Cerebellar cortex (tissue), 1 donor: Measurements from ENCODE around the gene MXI1.
A peak's percentile ranks its signal among the peaks of the same experiment; 100 is the strongest.
"Not testable (repeated sequence)": the region's sequence is repeated elsewhere in the genome, so short reads cannot be mapped to it uniquely, and the experiment has no call there.

Source experiments
- DNase-seq: peaks from one replicate; pipeline ENCODE4 v3.0.0-alpha.2; 2015; ENCODE audit warnings: low spot score

MXI1 gene

DNA sequence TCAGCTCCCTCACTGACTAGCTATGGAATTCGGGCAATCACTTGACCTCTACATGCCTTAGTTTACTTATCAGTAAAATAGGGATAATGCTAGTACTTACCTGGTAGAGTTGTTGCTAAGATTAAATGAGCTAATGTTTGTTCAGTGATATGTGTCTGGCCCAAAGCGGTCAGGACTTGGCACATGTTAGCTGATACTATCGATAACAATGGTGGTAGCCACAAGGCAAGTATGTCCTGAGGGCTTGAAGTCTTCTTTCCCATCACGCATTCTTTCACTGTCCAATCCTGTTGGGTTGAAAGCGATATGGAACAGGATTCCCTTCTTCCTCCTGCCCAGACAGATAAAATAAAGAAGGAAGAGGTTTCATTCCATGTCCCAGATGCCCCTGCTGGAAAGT, 25.5 kb upstream of the MXI1 start:
- DNase-seq = no peak

DNA sequence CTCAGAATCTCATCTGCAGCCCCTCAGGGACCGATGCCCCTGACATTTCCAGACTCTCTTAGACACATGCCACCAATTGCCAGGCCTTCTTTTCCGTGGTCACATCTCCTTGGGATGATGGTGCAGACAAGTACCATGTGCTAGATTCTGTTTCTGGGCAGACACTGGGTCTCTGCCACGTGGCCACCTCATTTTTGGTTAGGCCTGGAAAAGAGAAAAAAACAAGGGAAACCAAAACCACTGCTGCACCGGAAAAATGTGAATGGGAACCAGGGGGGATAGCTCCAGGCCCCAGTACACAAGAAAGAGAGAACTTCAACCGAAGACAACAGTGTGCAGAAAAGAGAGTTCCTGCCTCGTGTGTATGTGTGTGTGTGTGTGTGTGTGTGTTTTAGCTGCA, 23.0 kb upstream of the MXI1 start:
- no peak for DNase-seq

DNA sequence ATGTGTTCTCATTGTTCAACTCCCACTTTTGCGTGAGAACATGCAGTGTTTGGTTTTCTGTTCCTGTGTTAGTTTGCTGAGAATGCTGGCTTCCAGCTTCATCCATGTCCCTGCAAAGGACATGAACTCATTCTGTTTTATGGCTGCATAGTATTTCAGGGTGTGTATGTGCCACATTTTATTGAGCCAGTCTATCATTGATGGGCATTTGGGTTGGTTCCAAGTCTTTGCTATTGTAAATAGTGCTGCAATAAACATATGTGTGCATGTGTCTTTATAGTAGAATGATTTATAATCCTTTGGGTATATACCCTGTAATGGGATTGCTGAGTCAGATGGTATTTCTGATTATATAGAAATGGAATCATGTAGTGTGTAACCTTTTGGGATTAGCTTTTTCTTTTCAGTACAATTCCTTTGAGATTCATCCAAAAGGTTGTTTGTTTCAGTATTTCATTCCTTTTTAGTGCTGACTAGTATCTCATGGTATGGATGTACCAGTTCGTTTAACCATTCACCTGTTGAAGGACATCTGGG, 21.7 kb upstream of the MXI1 start:
- DNase-seq = not testable (repeated sequence)

DNA sequence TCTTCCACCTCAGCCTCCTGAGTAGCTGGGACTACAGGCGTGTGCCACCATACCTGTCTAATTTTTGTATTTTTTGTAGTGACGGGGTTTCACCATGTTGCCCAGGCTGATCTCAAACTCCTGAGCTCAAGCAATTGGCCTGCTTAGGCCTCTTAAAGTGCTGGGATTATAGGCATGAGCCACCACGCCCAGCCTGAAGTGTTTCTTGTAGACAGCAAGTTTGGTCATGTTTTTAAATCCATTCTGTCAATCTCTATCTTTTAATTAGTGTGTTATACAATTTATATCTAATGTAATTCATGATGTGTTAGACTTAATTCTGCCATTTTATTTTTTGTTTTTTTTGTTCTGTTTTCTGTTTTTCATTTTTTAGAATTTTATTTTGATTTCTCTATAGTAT, 17.2 kb upstream of the MXI1 start:
- no peak for DNase-seq

DNA sequence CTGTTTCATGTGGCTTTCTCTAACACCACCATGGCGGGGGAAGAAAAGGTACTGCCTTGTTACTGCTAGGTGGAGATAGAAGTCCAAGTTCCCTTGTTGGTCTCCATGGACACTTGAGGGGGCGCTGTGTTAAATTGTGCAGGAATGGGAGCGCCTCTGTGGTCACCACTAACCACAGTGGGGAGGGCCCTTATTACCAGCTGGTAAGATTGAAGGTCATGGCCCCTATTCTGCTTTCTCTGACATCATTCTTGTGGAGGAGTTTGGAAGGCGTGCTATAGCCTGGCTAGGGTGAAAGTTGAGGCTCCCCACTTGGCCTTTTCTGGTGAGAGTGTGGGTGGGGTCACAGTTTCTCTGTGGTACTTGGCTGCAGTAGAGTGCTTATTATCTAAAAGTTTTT, 14.9 kb upstream of the MXI1 start:
- no peak for DNase-seq

DNA sequence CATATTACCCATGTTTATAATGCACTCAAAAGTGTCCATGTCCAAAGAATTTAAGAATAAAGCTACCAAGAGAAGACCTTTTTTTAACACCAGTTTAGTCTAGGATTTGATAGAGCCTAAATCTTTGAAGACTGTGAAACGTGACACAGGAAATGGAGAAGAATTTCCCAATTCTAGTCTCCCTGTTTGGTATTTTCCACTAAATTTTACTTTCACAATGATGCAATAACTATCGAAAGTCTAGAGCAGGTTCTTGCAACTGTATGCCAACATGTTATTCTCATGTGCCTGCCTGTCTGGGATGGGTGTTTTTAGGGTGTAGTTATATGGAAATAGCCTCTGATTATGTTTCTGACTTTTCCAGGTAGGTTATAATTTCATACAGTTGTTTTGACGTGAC, 6.9 kb upstream of the MXI1 start:
- no peak for DNase-seq

DNA sequence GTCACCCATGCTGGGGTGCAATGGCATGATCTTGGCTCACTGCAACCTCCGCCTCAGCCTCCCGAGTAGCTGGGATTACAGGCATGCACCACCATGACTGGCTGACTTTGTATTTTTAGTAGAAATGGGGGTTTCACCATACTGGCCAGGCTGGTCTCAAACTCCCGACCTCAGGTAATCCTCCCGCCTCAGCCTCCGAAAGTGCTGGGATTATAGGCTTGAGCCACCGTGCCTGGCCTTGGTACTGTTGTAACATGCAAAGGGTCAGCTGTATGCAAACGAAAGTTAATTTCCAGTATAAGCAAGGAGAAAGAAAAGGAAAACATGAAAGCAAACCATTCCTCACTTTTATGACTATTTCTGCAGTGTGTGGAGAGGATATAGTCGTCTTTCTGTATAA, 6.4 kb upstream of the MXI1 start:
- DNase-seq = not testable (repeated sequence)

DNA sequence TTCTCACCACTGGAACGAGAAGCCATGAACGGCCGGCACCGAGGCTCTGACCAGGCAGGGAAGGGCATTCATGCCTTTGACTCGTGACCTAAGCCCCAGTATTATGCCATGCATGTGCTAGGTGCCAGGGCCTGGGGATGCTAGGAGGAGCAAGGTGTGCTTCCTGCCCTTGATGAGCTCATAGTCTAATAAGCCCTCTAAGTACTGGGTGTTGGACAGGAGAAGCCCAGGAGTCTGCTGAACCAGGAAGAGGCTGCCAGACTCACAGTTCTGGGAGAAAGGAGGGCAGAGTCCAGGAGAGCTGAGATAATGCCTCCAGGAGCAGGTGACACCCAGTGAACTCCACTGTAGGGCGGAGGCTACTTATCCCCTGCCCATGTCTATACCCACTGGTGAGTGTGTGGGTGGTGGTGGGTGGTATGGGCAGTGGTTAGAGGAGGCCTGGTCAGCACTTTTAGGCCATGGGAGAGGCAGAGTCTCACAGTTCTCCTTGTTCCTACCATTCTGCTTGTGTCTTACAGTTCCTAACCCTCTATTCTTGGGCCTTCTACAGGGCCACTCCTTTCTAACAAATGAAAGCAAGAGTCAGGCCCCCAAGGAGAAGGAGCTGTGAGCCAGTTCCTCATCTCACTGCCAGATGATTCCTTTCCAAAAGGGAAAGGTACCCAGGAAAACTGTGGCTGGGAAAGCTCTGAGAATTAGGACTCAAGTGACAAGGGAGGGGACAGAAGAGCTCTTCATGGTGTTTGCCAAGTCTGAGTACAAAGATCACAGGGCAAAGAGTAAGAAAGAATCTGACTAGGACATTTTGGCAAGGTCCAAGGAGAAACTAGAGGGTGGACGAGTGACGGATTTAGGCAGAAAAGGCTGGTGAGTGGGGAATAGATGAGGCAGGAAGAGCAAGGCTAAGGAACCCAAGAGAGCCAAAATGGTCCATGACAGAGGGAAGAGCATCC, 3.6 kb upstream of the MXI1 start:
- DNase-seq = no peak

DNA sequence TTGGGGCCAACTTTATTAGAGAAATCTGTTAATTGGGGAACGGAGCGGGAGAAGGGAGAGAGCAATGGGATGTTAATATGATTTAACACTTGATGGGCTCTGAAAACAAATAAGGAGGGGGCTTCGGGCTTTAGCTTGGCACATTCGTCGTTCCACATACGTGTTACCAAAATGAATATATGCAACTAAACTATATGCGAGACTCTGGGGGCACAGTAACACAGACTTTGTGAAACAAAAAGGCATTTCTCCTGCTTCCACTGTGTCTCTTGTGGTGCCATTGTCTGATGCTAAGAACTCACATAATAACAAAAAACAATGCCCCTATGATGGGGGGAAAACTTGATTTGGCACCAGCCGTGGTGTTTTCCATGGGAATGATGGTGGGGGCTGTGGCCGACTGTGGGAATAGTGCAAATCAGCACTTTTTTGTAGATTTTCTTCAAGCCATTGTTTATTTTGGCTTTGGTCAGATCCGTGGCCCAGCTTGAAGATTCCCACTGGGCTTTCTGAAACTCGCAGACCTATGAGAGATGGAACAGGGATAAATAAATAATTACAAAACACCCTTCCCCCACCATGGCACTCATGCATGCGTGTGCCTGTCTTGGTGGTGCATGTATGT, 2.2 kb upstream of the MXI1 start:
- DNase-seq = no peak

DNA sequence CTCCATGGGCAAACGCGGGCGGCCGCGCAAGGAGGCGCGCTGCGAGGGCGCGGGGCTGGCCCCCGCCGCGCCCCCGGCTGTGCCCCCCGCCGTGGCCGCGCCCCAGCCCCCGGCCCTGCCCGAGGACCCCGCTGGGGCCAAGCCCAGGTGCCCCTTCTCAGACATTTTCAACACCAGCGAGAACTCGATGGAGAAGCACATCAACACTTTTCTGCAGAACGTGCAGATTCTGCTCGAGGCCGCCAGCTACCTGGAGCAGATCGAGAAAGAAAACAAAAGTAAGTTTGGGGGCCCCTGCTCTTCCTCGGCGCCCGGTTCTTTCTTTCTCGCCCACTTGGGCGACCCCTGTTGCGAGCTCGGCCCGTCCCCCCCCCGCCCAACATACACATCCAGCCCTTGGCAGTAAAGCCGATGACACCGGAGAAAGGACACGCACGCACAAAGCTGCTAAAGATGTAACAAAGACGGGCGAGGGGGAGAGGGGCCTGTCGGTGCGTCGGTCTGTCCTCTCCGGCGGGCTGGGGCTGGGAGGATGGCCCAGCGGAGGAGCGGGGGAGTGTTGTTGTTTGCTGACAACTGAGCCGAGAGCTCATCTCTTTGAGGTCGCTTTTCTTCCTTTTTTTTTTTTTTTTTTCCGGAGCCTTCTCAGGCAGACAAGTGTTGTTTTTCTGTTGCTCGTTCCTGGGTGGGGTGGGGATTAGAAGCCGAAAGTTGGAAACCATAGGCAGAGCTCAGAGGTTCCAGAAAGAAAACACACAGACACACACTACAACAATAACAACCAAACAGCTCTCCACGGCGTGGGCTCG, 604 bp downstream of the MXI1 start:
- DNase-seq = peak; percentile 66

DNA sequence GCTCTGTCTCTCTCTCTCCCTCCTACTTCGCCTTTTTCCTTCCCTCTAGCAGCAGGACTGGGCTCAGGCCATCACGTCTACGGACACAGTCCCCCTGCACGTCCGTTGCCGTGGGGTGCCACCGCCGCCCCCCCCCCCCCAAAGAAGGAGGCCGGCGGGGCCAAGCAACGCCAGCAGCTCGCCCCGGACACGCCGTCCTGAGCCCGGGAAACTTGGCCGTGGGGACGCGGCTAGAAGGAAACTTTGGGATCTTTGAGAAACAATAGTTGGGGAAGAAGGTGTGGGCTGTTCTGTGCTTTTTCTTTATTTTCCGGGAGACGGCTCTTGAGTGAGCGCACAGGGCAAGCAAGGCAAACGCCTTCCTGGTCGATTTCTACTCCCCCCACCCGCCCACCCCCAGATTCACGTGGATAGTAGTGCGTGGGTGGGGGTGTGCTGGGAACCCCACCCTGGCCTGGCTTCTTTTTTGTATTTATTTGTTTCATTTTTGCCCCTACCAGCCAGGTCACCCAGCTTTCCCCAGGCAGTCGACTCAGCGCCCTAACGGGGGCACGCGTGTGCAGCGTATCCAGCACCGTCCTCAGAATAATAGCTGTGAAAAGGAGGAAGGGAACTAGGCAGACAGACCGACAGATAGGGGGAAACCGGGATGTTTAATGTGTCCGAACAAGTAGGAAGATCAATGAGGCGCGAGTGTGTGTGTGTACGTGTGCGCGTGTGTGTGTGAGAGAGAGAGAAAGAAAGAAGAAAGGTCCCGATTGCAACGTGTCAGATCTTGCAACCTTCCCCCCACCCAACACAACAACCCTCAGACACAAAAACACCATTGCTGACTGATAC, 1.4 kb downstream of the MXI1 start:
- DNase-seq = peak; percentile 67

DNA sequence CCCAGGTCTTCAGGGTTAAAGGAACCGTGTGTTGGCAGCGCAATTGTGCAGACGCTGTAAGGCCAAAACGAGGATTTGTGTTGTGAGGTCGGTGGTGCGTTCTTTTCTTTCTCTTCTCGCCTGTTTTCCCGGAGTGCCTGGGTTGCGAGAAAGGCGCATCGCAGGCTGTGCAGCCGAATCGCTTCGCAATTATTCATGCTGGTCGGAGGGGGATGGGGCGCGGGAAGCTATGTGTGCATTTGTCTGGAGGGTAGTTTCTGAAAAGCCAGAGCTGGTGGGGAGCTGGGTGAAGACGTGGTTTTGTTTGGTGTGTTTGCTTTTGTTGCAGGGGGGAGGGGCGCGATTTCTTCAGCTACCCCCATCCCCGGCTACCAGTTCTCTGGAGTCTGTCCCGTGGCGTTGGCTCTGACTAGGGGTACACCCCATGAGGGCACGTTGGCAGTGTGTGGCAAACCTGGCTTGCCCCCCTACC, 2.1 kb downstream of the MXI1 start:
- peak; percentile 73 for DNase-seq

DNA sequence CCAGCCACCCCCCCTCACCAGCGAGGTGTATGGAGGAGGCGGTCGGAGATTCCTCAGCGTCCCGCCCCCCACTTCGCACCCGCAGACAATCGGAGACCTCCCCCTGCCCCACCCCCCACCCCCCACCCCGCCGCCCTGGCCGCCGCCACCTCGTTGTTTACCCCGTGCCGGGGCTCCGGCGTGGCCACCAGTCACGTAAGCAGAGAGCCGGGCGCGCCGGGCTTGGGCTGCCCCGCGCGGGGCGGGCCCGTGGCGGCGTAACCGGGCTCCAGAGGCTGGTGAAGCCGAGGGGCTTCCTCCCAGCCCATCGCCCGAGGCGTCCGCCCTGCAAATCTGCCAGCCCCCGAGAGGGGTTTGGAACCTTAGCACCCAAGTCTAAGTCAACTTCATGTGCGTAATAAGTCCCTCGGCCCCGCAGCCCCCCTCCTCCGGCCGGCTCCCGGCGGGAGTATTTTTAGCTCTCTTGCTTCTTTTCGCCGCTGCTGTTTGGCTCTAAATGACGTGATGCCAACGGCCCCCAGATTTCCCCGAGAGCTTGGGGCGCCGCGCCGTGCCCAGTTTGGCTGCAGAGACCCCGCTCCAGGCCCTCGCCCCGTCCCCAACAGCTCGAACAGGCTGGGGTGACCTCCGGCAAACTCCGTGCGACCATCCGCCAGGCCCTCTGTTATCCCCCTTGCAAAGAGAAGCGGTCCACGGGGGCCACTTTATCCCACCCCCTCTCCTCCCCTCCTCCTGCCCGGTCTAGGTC, 2.7 kb downstream of the MXI1 start:
- DNase-seq = no peak

DNA sequence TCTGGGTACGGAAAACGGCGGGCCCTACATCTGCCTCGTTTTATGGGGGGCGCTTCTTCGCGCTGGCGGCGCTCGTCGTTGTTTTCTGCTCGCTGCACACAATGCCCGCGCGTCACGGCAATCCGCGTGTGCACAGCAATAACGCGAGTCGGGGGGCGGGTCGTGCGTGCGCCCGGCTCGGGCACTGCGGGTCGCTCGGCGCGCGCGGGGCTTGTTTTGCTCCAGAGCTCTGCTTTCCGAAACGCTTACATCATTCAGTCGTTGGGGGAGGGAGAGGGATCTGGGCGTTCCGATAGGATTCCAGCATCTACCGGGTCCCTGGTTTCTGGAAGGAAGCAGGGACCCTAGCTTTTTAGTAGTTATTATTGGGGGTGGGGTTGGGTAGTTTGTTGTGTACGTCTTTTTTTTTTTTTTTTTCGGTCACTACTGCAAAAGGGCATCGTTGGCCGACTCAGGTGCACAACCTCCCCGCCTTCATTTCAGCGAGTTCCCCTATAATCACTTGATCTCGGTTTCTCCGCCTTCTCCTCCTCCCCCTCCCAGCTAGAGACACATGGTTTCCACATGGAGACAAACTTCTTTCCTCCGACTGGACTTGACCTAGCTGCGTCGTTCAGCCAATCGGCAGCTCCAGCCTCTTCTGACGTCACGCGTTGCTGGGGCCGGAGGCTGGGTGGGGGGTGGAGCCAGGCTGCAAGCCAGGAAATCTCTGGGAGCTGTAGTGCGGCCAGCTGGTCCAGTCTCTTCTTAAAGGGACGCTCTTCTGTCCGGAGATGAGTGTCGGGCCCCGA, 3.5 kb downstream of the MXI1 start:
- peak; percentile 100 for DNase-seq

DNA sequence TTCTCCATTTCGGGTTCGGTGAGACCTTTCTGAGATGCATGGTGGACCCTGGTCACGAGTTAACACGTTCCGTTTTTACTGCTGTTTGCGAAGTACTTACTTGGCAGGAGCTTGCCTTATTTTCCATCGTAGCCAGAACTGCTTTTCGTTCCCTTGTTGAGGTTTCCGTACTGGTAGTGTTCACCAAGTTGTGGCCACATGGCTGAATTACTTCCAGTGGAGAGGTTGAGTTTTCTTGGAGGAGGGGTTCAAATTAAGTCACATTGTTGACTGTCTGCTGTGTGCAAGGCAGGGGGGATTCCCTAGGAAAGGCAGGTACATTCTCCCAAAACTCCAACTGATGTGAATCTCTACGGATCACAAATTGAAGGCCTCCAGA, 4.0 kb downstream of the MXI1 start:
- no peak for DNase-seq

DNA sequence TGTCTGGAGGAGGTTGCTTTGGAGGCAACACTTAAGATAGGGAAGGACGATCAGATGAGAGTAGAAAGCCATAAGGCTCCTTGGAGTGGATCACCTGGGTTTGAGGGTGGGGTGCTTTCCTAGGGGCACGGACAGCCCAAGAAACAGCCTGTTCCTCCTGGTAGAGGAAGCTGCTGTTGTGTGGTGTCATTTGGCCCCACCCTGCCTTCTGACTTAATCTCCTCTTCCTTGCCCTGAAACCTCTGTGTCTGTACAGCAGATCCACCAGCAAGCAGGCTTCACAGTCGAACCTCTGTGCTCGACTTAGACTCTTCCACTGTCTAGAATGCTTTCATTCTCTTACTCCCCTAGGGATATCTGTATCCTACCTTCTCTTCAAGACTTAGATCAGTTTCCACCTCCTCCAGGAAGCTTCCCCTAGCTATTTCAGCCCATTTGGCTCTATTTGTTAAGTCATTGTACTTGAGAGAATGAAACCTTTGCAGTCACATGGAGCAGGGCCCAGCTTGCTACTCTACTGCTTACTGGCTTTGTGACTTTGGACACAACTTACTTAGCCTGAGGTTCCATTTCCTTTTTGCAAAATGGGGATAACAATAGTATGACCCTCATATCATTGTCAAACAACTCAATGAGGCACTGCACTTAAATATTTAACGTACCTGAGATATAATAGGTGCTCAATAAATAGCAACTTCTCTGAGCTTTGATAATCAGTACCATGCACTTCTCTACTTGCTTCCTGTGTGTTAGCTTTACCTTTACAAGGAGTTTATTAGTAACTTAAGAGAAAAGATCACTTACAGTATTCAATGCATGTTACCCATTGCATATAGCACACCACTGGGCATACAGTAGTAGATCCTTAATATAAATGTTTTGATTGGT, 5.0 kb downstream of the MXI1 start:
- no peak for DNase-seq

DNA sequence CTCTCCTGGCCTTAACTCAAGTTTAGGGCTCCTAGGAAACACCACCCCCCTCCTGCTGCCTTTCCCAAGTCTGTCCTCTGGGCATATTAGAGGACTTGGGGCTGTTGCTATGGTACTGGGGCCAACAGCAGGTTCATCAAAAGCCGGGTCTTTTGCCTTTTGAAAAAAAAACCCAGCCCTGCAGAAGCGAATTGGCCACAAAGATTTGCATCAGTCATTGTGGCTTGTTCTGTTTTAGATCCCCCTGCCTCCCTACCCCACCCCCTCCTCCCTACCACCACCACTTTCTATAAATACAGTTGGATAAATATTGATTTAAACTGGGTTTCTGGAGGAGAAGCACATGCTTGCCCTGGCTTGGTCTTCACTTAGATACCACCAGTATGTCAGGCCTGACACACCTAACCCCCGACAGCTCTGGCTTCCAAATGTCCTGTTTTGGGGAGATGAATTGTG, 7.0 kb downstream of the MXI1 start:
- no peak for DNase-seq

DNA sequence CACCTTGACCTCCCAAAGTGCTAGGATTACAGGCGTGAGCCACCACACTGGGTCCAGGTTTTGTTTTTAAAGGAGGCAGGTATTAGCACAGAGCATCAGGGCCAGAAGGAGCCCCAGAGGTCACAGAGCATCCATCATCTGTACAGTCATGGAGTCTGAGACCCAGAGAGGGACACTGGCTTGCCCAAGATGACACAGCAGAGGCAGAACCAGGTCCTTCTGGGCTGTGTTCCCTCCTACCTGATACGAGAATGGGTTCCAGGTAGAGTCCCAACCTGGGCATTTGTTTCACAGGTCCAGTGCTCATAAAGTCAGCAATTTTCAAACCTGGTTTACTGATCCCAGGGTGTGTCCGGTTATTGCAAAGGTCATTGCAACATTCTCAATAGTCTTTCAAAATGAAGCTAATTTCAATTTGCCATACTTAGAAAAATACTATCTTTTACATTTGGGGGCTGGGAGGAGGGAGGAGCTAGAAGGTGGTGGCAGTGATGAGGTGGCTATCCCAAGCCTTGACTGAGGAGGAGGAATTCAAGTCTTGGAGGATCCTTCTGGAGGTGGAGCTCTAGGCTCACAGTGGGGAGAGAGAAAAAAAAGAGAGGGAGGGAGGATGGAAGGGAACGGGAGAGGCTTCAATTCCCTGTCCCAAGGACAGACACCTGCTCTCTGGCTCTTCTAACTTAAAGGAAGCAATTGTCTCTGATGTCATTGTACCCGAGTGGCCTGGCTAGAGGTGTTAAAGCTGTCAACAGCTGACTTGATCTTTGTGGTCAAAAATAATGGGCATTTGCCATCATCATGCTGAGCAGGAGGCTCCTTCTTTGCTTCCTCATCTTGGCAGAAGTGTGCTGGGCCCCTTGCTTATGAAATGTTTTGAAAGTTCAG, 8.1 kb downstream of the MXI1 start:
- no peak for DNase-seq
